ENCODE measurements around the gene NOS1AP.
"Not testable (repeated sequence)": the region's sequence is repeated elsewhere in the genome, so short reads cannot be mapped to it uniquely, and the experiment has no call there.

The NOS1AP gene

DNA sequence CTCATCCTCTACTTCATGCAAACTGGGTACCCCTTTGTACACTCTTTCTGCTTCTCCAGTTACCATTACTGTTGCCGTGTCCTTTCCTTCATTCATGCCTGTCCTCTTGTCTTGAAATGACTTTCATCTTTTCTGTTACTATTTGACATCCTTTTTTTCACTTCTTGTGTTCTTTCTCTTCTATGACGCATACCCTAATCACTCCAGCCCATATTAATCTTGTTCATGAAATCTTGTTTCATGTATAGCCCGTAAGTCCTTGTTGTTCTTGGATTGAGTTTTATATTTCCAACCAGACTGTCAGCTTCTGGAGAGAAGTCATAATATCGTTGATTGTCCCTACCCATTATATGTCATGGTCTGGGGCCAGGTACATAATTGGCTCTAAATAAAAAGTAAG, 126.1 kb downstream of the NOS1AP start:
- DNase-seq (ENCODE audit: low spot score): no peak

DNA sequence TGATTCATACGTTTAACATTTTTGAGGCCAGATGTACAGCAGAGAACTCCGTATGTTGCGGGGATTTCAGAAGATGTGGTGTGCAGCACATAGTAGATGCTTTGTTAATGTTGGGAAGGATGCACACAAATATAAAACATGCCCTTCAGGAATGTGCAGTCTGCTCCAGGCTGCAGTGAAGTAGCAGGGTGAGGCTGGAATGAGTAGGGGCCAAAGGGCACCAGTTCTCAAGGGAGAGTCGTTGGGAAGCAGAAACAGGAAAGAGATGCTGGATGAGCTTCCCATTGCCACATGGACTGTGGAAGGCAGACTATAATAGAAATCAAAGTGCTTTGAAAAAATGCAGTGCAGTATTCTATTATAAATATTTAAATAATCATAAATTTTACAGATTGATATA, 126.9 kb downstream of the NOS1AP start:
- DNase-seq (ENCODE audit: low spot score): no peak

GRCh38 chr1:162197041-162197531, 127.6 kb downstream of the NOS1AP start:
- DNase-seq (ENCODE audit: low spot score): no peak

- DNase-seq (ENCODE audit: low spot score): no peak
Observed at GRCh38 chr1:162197615-162198421, 128.3 kb downstream of the NOS1AP start.

GRCh38 chr1:162200096-162200847, 130.8 kb downstream of the NOS1AP start:
- no peak for DNase-seq (ENCODE audit: low spot score)

DNA sequence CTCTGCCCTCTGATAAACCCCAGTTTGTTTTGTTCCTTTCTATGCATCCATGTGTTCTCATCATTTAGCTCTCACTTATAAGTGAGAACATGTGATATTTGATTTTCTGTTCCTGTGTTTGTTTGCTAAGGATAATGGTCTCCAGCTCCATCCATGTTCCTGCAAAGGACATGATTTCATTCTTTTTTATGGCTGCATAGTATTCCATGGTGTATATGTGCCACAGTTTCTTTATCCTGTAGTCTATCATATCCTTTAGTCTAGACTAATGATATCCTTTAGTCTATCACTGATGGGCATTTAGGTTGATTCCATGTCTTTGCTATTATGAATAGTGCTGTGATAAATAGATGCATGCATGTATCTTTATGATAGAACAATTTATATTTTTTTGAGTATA, 131.6 kb downstream of the NOS1AP start:
- DNase-seq (ENCODE audit: low spot score): not testable (repeated sequence)

DNA sequence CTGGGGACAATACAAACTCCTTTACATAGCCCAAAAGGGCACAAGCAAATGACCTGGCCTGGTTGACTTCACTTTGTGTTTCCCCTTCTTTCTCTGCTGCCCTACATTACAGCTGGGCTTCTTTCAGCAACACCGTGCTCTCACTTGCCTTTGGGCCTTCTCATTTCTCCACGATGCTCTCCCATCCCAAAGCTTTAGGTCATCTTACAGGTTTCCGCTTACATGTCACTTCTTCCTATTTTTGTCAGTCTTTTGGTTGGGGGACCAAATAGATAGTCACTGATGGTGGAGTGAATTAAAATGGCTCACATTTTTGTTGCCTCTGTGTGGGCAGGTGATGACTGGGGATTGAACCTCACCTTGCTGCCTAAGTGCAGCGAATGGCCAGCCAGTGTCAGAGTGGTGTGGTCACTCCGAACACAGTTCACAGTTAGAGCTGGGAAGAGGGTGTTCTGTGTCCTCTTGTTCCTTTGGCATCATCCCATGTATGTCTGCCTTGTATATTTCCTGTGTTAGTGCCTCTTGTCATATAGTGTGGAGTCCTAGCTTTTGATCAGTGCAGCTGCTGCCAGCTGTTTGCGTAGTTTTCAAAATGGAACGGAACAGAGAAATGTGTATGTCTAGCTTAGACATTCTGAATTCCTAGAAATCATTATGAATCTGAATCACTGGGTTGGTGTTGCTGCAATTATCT, 134.8 kb downstream of the NOS1AP start:
- DNase-seq (ENCODE audit: low spot score): no peak

DNA sequence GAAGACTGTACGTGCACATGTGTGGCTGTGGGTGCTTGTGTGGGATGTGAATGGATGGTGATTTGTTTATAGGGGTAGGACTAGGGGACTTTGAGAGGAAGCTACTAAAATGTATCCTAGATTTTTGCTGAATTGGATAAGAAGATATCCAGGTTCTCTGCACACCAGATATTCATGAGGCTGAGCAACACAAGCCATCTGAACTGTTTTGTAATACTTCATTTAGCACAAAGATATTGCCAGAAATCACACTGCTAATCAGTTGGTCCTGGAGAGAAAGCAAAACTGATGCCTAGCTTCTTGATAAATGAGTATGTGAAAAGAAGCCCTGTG, 135.3 kb downstream of the NOS1AP start:
- no peak for DNase-seq (ENCODE audit: low spot score)

DNA sequence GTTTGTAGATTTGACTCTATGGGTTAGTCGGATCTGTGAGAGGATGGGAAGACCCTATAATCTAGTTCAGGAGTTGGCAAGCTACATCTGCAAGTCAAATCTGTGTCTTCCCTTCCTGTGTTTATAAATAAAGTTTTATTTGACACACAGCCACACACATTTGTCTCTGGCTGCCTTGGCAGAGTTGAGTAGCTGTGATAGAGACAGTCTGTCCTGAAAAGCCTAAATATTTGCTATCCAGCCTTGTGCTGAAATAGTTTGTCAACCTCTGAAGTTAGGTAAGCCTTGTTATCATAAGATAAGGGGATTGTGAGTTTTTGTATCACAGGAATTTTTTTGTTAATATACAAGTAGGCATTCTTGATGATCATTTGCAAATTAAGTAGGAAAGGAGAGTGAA, 136.8 kb downstream of the NOS1AP start:
- no peak for DNase-seq (ENCODE audit: low spot score)

DNA sequence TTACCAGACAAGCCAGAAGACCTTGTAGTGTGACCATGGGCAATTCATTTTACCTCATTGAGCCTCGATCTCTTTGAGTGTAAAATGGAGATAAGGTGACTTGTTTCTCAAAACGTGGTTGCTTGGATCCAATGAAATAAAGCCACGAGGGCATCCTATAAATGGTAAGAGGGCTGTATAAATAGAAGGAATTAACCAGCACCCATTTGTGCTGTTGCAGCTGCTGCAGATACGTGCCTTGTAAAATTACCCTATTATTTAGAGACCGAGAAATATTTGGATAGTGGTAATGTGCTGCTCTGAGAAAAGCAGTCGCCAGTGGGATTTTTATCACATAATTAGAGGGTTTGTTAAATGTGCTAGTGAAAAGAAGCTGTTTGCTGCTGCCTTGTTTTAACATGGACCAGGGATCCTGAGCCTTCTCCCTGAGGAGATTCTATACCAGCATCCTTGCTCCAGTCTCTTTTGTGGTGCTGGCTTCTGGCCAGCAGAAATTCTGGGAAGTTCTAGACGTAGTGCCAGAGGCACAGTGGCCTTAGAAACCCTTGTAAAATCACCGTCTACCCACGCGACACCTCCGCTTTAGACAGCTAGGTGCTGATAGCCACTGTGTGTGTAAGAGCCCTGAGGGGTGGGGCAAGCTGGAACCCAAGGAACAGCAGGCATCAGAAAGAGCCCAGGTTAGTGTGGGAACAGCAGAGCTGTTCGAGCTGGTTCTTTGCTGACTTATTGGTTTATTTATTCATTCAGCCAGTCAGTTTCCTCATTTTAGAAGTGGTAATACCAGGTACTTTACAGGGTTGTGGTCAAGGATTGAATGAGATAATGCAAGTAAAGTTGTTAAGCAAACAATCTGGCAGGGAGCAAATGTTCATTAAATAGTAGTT, 137.5 kb downstream of the NOS1AP start:
- no peak for DNase-seq (ENCODE audit: low spot score)

DNA sequence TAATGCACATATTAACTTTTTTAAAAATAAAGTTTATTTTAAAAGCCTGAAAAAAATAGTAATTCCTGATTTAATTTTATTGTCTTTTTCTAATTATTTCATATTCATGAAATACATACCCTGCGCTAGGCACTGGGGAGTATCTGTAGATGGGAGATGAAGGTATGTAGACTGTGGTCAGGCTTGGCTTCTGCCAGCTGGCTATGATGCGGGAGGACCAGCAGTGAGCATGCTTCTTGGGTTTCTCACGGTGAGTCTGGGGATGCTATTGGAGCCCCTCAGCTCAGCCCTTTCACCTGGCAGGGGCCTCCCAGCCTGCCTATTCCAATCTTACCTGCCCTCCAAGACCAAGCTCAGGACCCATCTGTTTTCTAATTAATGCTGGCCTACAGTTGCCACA, 138.4 kb downstream of the NOS1AP start:
- DNase-seq (ENCODE audit: low spot score): no peak

DNA sequence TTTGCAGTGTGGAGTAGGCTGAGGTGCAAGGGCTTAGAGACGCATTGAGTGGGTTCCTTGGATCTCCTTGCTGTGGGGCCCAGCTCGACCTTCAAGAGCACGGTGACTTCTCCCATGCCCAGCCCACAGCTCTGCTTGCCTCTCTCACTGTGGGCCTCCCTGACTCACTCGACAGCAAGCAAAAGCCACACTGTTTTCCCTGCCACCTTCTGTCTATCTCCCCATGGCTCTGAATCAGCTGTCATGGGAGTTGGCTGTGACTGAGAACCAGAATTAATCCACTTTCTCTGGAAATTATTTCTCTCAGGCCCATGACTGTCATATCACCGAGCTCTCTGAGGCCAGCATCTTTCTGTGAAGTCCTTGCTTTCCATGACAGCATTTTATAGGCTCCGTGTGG, 140.7 kb downstream of the NOS1AP start:
- DNase-seq (ENCODE audit: low spot score): no peak

- no peak for DNase-seq (ENCODE audit: low spot score)
Observed at GRCh38 chr1:162212713-162213112, 143.2 kb downstream of the NOS1AP start.

DNA sequence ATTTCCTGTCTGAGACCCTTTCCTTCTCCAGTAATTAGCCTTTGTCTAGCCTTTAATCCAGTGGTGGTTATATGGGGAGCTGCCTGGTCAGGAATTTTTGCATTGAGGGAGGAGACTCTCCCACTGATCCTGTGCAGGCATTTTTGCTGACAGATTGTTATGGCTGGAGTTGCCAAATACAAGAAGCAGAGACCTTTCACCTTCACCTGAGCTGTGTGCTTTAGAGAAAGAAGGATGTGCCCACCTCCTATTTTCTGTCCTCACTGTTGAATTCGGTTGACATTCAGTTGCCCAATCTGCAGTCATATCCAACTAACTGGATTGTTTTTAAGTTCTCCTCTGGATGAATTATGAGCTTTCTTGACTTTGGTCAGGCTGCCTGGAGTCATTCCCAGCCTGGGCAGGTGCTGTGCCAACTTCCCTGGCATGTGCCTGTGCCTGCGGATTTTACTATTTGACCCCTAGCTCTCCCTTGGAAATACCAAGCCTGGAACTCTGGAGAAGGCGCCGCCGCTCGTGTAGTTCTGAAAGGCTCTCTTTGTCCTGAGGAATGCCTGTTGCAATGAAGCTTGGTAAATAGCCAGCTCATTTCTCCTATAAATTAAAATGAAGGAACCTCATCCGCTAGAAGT, 143.9 kb downstream of the NOS1AP start:
- no peak for DNase-seq (ENCODE audit: low spot score)

DNA sequence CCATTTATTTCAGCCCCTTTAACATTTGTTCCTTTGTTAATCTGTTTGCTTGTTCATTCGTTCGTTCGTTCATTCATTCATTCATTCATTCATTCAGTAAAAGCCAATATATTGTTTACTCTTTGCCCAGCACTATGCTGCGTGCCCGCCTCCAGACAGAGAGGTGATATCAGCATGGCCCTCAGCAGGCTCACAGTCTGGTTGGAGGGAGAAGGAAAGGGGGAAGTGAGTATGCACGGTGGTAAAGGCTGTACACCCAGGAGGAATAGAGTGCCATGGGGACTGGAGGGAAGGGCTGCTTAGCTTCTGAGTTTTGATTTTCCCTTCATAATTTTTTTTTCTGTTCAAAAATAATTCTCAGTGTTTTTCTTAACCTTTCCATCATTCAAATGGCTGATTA, 144.7 kb downstream of the NOS1AP start:
- no peak for DNase-seq (ENCODE audit: low spot score)

- no peak for DNase-seq (ENCODE audit: low spot score)
Observed at GRCh38 chr1:162215902-162216301, 146.4 kb downstream of the NOS1AP start.

GRCh38 chr1:162216604-162217003, 147.1 kb downstream of the NOS1AP start:
- no peak for DNase-seq (ENCODE audit: low spot score)

DNA sequence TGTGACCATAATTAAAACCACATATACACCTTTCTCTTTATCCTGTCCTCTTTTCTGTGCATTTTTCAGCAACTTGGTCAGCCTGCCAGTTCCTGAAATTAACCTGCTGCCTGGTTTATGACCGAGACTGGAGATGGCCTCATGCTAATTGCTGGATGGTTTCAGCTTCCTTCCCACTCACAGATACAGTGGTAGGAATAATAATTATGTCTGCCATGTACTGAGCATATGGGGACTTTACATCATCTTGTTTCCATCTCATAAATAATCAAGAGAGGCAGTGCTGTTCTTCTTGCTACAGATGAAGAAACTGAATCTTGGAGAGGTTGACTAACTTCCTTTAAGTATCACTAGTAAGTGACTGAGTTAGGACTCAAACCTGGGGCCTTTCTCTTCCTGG, 148.2 kb downstream of the NOS1AP start:
- DNase-seq (ENCODE audit: low spot score): no peak

GRCh38 chr1:162218546-162218945, 149.1 kb downstream of the NOS1AP start:
- DNase-seq (ENCODE audit: low spot score): no peak

DNA sequence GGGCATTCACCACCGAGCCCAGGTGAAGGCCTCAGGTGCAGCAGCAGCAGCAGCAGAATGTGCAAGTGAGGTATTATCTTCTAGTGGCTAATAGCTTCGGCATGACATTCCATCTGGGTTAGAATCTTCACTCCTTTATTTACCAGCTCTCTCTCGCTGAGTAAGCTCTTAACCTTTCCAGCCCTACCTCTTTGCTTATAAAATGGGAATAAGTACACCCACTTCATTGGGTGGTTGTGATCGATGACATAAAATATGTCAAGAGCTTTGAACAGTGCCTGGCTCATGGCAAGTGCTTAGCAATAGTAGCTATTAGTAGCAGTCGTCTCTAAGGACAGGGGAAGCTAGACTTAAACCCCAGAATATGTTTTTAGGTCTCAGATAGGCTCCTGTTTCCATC, 149.5 kb downstream of the NOS1AP start:
- no peak for DNase-seq (ENCODE audit: low spot score)

- DNase-seq (ENCODE audit: low spot score): no peak
Observed at GRCh38 chr1:162219461-162219860, 150.0 kb downstream of the NOS1AP start.
